NCI-H2196 treated with DMSO at 0.1 percent for 48 hours (cell line): ENCODE measurements around the gene VPS35L.
"Not testable (repeated sequence)": the region's sequence is repeated elsewhere in the genome, so short reads cannot be mapped to it uniquely, and the experiment has no call there.

Experiments used
- DNase-seq: peaks from one replicate; lab custom pipeline; 2025; ENCODE audit not compliant: unreplicated experiment; lab: John Stamatoyannopoulos, UW

The VPS35L gene

GRCh38 chr16:19644877-19645276, 89.4 kb downstream of the VPS35L start:
- no peak for DNase-seq

- no peak for DNase-seq
Observed at GRCh38 chr16:19645557-19645981, 90.1 kb downstream of the VPS35L start.

GRCh38 chr16:19649980-19650379, 94.5 kb downstream of the VPS35L start:
- DNase-seq = no peak

GRCh38 chr16:19654147-19654546, 98.6 kb downstream of the VPS35L start:
- no peak for DNase-seq

GRCh38 chr16:19655242-19655777, 99.8 kb downstream of the VPS35L start:
- DNase-seq = no peak

- DNase-seq = no peak
Observed at GRCh38 chr16:19657831-19658230, 102.3 kb downstream of the VPS35L start.

- DNase-seq = no peak
Observed at GRCh38 chr16:19659554-19659953, 104.1 kb downstream of the VPS35L start.

- no peak for DNase-seq
Observed at GRCh38 chr16:19660432-19660831, 104.9 kb downstream of the VPS35L start.

GRCh38 chr16:19662351-19662750, 106.8 kb downstream of the VPS35L start:
- no peak for DNase-seq

- DNase-seq = no peak
Observed at GRCh38 chr16:19664166-19664565, 108.7 kb downstream of the VPS35L start.

- DNase-seq = not testable (repeated sequence)
Observed at GRCh38 chr16:19665313-19665712, 109.8 kb downstream of the VPS35L start.

GRCh38 chr16:19666477-19666876, 111.0 kb downstream of the VPS35L start:
- no peak for DNase-seq

GRCh38 chr16:19672378-19672777, 116.9 kb downstream of the VPS35L start:
- DNase-seq = no peak

GRCh38 chr16:19674485-19674884, 119.0 kb downstream of the VPS35L start:
- DNase-seq = no peak

GRCh38 chr16:19677402-19677801, 121.9 kb downstream of the VPS35L start:
- DNase-seq = no peak

- no peak for DNase-seq
Observed at GRCh38 chr16:19678804-19679203, 123.3 kb downstream of the VPS35L start.

GRCh38 chr16:19679281-19679680, 123.8 kb downstream of the VPS35L start:
- not testable (repeated sequence) for DNase-seq

GRCh38 chr16:19680881-19681340, 125.4 kb downstream of the VPS35L start:
- peak; percentile 32 for DNase-seq

- DNase-seq = no peak
Observed at GRCh38 chr16:19681637-19682036, 126.1 kb downstream of the VPS35L start.

- no peak for DNase-seq
Observed at GRCh38 chr16:19683453-19684236, 128.1 kb downstream of the VPS35L start.

- DNase-seq = no peak
Observed at GRCh38 chr16:19685176-19685575, 129.7 kb downstream of the VPS35L start.

GRCh38 chr16:19687279-19687678, 131.8 kb downstream of the VPS35L start:
- no peak for DNase-seq
